Measurements from ENCODE around the gene AGTPBP1. TPM values are rescaled to one million over a fixed set of nuclear protein-coding genes. Genes with fewer than 3 reads are reported as not detected.
"Not testable (repeated sequence)": the region's sequence is repeated elsewhere in the genome, so short reads cannot be mapped to it uniquely, and the experiment has no call there.

The AGTPBP1 gene
- total and polyA plus RNA-seq, 2 of the 8 experiments (the other 6 are each of a cell fraction or from before 2014, with no cell fraction given), result 13.4 to 65.2 TPM

GRCh38 chr9:85761802-85762201 is 20.0 kb upstream of the AGTPBP1 start:
- FAIRE-seq; H2BK5ac ChIP-seq (ENCODE audit: low read depth, low read length); H3K9me3 ChIP-seq (ENCODE audit: insufficient read depth in 2 of 2, low read depth in 1 of 2, low read length in 1 of 2); H4K91ac ChIP-seq (replicated peaks; ENCODE audit: insufficient read length, low read length); H3K79me2 ChIP-seq (ENCODE audit: control insufficient read depth in 1 of 2, insufficient read depth in 2 of 2, low read length in 2 of 2); H3K4me1 ChIP-seq (replicated peaks in 1 of 4; ENCODE audit: control insufficient read depth in 3 of 4, insufficient read depth in 4 of 4, low read length in 3 of 4); H4K8ac ChIP-seq (ENCODE audit: extremely low read depth, insufficient read depth, low read length); H3K23me2 ChIP-seq (ENCODE audit: low read depth, low read length); CTCF ChIA-PET (ENCODE audit: partially characterized antibody); H3K14ac ChIP-seq (ENCODE audit: insufficient read length); H3K4me2 ChIP-seq (ENCODE audit: insufficient read depth in 1 of 2, low read depth in 2 of 2, low read length in 2 of 2); H2BK15ac ChIP-seq (ENCODE audit: low read length); H3K79me1 ChIP-seq (ENCODE audit: low read depth, low read length); H4K20me1 ChIP-seq (replicated peaks in 1 of 2; ENCODE audit: control insufficient read depth in 1 of 2, insufficient read depth in 2 of 2, low read length in 2 of 2); H4K5ac ChIP-seq (ENCODE audit: insufficient read length, low read depth, low read length); H3K4me3 ChIP-seq (ENCODE audit: extremely low read depth in 1 of 4, insufficient read depth in 2 of 4, low read depth in 3 of 4, low read length in 4 of 4); H2BK12ac ChIP-seq (ENCODE audit: low read depth, low read length); H2BK20ac ChIP-seq (ENCODE audit: low read length); POLR2A ChIA-PET (ENCODE audit: partially characterized antibody); H3K4ac ChIP-seq (replicated peaks; ENCODE audit: insufficient read length, low read depth, low read length); H3K27me3 ChIP-seq (replicated peaks in 1 of 4; ENCODE audit: control insufficient read depth in 3 of 4, extremely low read depth in 1 of 4, insufficient read depth in 3 of 4, low read length in 3 of 4); H3K27ac ChIP-seq (ENCODE audit: low read depth, low read length); DNase-seq (ENCODE audit: low read depth in 1 of 2, low spot score in 2 of 2); H3K56ac ChIP-seq (replicated peaks; ENCODE audit: insufficient read length, low read depth, low read length); H3K36me3 ChIP-seq (ENCODE audit: control insufficient read depth in 2 of 4, insufficient read depth in 4 of 4, low read length in 3 of 4); H2AFZ ChIP-seq (ENCODE audit: low read length); H3K23ac ChIP-seq (ENCODE audit: insufficient read length); H2AK5ac ChIP-seq (ENCODE audit: low read depth, low read length); H2BK120ac ChIP-seq (replicated peaks; ENCODE audit: low read depth, low read length); H3K18ac ChIP-seq (ENCODE audit: extremely low read depth, low read length); H3K9ac ChIP-seq (replicated peaks in 1 of 4; ENCODE audit: extremely low read depth in 1 of 4, low read depth in 3 of 4, low read length in 3 of 4): not testable (repeated sequence)
- WGBS, 2 experiments (ENCODE audit: extremely low coverage in 1 of 2, insufficient coverage in 1 of 2, insufficient read length in 1 of 2, insufficient replicate concordance in 2 of 2, low coverage in 1 of 2, low lambda C conversion rate in 2 of 2, missing lambda C conversion rate in 1 of 2), result 75% methylated on average over 2 of the region's 3 CpGs; no CpG with 5 or more reads in 1 of the 2 experiments

GRCh38 chr9:85757716-85758115 is 16.0 kb upstream of the AGTPBP1 start:
- H4K5ac ChIP-seq (ENCODE audit: insufficient read length, low read depth, low read length); H4K8ac ChIP-seq (ENCODE audit: extremely low read depth, insufficient read depth, low read length); H4K91ac ChIP-seq (replicated peaks; ENCODE audit: insufficient read length, low read length); H3K79me1 ChIP-seq (ENCODE audit: low read depth, low read length); H2BK5ac ChIP-seq (ENCODE audit: low read depth, low read length); H2AFZ ChIP-seq (ENCODE audit: low read length); H2BK15ac ChIP-seq (ENCODE audit: low read length); H3K79me2 ChIP-seq (ENCODE audit: control insufficient read depth in 1 of 2, insufficient read depth in 2 of 2, low read length in 2 of 2); H2AK5ac ChIP-seq (ENCODE audit: low read depth, low read length); H3K4me3 ChIP-seq (ENCODE audit: extremely low read depth in 1 of 4, insufficient read depth in 2 of 4, low read depth in 3 of 4, low read length in 4 of 4); H3K9me3 ChIP-seq (ENCODE audit: insufficient read depth in 2 of 2, low read depth in 1 of 2, low read length in 1 of 2); H3K36me3 ChIP-seq (ENCODE audit: control insufficient read depth in 2 of 4, insufficient read depth in 4 of 4, low read length in 3 of 4); H3K4me1 ChIP-seq (replicated peaks in 1 of 4; ENCODE audit: control insufficient read depth in 3 of 4, insufficient read depth in 4 of 4, low read length in 3 of 4); FAIRE-seq; H3K4ac ChIP-seq (replicated peaks; ENCODE audit: insufficient read length, low read depth, low read length); CTCF ChIA-PET (ENCODE audit: partially characterized antibody); H2BK12ac ChIP-seq (ENCODE audit: low read depth, low read length); H3K23me2 ChIP-seq (ENCODE audit: low read depth, low read length); H2BK20ac ChIP-seq (ENCODE audit: low read length); H3K56ac ChIP-seq (replicated peaks; ENCODE audit: insufficient read length, low read depth, low read length); H2BK120ac ChIP-seq (replicated peaks; ENCODE audit: low read depth, low read length); H3K4me2 ChIP-seq (ENCODE audit: insufficient read depth in 1 of 2, low read depth in 2 of 2, low read length in 2 of 2); H3K14ac ChIP-seq (ENCODE audit: insufficient read length); H3K18ac ChIP-seq (ENCODE audit: extremely low read depth, low read length); H3K9ac ChIP-seq (replicated peaks in 1 of 4; ENCODE audit: extremely low read depth in 1 of 4, low read depth in 3 of 4, low read length in 3 of 4); H3K27ac ChIP-seq (ENCODE audit: low read depth, low read length); H4K20me1 ChIP-seq (replicated peaks in 1 of 2; ENCODE audit: control insufficient read depth in 1 of 2, insufficient read depth in 2 of 2, low read length in 2 of 2); DNase-seq (ENCODE audit: low read depth in 1 of 2, low spot score in 2 of 2); H3K23ac ChIP-seq (ENCODE audit: insufficient read length); POLR2A ChIA-PET (ENCODE audit: partially characterized antibody); H3K27me3 ChIP-seq (replicated peaks in 1 of 4; ENCODE audit: control insufficient read depth in 3 of 4, extremely low read depth in 1 of 4, insufficient read depth in 3 of 4, low read length in 3 of 4): not testable (repeated sequence)
- WGBS, 2 experiments (ENCODE audit: extremely low coverage in 1 of 2, insufficient coverage in 1 of 2, insufficient read length in 1 of 2, insufficient replicate concordance in 2 of 2, low coverage in 1 of 2, low lambda C conversion rate in 2 of 2, missing lambda C conversion rate in 1 of 2), result 92% methylated on average over 2 of the region's 2 CpGs; no CpG with 5 or more reads in 1 of the 2 experiments

Measured in H1 (cell line).